Measurements from ENCODE around the gene PFDN1.

The PFDN1 gene

DNA sequence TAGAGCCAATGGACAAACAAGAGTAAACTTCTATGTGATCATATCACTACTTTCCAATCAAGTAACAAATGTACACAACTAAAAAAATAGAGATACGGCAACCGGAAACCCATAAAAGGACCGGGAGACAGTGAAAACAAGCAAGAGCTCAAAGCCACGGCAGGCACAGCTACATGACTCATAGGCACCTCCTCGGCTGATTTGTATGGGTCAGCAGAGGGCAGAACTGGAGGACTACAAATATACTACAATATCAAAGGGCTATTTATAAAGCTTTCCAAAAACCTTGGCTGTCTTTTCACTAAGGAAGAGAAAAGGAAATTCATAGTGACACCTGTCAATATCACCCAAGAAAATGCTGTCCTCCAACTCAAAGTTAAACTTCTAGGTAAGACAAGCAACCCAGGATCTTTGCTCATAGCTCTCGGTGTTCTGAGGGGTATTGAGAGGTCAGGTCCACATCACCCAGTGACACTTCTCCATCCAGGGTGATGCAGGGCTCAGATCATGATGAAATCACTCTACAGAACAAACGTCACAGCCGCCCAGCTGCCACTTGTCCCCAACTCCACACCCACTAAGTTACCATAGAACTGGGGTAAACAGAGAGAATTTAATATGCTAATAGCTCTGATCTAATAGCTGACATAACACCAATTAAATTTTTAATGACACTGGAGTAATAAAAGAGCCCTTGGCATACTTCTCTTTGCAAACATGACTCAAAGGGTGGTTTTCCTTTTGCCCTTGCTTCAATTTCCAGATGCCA, 41.3 kb downstream of the PFDN1 start:
- no peak overlapping the region for H3K4me3 ChIP-seq (ENCODE audit: low read depth, low read length)
- TF ChIP-seq, protein P1, sequence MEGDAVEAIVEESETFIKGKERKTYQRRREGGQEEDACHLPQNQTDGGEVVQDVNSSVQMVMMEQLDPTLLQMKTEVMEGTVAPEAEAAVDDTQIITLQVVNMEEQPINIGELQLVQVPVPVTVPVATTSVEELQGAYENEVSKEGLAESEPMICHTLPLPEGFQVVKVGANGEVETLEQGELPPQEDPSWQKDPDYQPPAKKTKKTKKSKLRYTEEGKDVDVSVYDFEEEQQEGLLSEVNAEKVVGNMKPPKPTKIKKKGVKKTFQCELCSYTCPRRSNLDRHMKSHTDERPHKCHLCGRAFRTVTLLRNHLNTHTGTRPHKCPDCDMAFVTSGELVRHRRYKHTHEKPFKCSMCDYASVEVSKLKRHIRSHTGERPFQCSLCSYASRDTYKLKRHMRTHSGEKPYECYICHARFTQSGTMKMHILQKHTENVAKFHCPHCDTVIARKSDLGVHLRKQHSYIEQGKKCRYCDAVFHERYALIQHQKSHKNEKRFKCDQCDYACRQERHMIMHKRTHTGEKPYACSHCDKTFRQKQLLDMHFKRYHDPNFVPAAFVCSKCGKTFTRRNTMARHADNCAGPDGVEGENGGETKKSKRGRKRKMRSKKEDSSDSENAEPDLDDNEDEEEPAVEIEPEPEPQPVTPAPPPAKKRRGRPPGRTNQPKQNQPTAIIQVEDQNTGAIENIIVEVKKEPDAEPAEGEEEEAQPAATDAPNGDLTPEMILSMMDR (IDR thresholded peaks at IDR 0.05; ENCODE audit: low read depth, low read length, missing control alignments): no peak
- peak; percentile 75 for DNase-seq (ENCODE audit: low read depth)
- in situ Hi-C loops (cut with HindIII; ENCODE audit: low sequenced_read_pairs): loop anchor here (5.0 kb wide), 1 partner anchor 86 kb away; the partner anchor contains the start of gene HBEGF

DNA sequence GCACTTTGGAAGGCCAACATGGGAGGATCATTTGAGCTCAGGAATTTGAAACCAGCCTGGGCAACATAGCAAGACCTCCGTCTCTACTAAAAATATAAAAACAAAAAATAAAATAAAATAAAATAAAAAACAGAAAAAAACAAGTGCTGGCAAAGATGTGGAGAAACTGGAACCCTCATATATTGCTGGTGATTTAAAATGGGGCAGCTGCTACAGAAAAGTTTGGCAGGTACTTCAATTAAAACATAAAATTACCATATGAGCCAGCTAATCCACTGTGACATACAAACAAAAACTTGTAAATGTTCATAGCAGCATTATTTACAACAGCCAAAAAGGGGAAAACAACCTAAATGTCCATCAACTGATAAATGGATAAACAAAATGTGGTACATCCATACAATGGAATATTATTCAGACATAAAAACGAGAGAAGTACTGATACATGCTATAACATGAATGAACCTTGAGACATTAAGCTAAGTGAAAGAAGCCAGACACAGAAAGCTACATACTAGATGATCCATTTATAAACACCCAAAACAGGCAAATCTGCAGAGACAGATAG, 42.7 kb downstream of the PFDN1 start:
- in situ Hi-C loops (cut with HindIII; ENCODE audit: low sequenced_read_pairs): loop anchor here (5.0 kb wide), 1 partner anchor 87 kb away; the partner anchor contains the start of gene HBEGF
- DNase-seq (ENCODE audit: low read depth): no peak
- TF ChIP-seq, protein P1 (IDR thresholded peaks at IDR 0.05; ENCODE audit: low read depth, low read length, missing control alignments): no peak

DNA sequence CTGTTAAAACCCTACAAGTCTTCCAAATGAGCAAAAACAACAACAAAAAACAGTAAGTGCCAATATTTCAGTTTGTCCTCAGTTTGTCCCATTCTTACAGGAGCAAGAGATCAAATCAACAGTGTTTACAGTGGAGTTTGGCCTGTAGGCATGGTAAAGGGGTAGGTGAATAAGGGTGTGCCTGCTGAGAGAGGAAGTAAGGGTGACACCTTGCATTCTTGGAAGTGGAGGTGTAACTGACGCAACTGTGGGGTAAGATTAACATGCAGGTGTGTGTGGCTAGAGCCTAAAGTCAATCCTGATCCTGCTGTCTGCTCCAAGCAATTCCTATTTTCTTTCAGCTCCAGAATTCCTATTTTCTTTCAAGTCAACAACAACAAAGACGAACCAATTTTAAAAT, 43.4 kb downstream of the PFDN1 start:
- in situ Hi-C loops (cut with HindIII; ENCODE audit: low sequenced_read_pairs): no loop called here
- TF ChIP-seq, protein P1 (IDR thresholded peaks at IDR 0.05; ENCODE audit: low read depth, low read length, missing control alignments): no peak
- no peak overlapping the region for H3K4me3 ChIP-seq (ENCODE audit: low read depth, low read length)
- DNase-seq (ENCODE audit: low read depth): no peak

More for the DNA sequence above, 42.7 kb downstream of the PFDN1 start:
- no peak overlapping the region for H3K4me3 ChIP-seq (ENCODE audit: low read depth, low read length)

DNA sequence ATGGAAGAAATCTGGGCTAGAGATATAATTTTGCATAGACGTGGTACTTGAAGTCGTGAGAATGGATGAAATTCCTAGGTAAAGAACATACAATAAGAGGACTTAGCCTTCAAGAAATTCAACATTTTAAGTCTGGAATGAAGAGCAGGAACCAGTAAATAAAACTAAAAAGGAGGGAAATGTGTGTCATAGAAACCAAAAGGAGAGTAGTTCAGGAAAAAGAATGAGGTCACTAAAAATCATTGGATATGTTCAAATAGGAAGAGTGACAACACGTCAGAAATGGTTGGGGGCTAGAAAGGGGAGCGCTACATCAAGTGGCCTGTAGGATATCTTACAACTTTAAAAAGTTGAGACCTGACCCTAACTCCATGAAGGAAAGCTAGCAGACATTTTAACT, 44.0 kb downstream of the PFDN1 start:
- in situ Hi-C loops (cut with HindIII; ENCODE audit: low sequenced_read_pairs): no loop called here
- DNase-seq (ENCODE audit: low read depth): no peak
- H3K4me3 ChIP-seq (ENCODE audit: low read depth, low read length): no peak overlapping the region
- TF ChIP-seq, protein P1 (IDR thresholded peaks at IDR 0.05; ENCODE audit: low read depth, low read length, missing control alignments): no peak

DNA sequence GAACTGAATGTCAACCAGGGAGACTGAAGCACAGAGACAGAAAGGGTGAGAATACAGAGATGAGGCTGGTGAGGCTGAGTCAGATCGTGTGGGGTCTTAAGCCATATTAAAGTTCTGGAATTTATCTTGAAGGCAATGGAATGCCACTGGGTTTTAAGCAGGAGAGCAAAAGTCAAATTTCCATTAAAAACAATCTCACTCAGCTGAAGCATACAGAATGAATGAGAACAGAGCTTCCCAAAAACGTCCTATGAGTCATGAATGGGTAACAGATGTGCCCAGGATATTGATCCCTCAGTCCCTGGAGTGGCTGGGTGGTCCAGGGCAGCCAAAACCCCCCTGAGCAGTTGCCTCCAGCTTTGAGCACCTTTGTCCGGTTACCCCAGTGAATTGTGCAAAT, 44.9 kb downstream of the PFDN1 start:
- TF ChIP-seq, protein P1 (IDR thresholded peaks at IDR 0.05; ENCODE audit: low read depth, low read length, missing control alignments): no peak
- no peak for DNase-seq (ENCODE audit: low read depth)
- H3K4me3 ChIP-seq (ENCODE audit: low read depth, low read length): no peak overlapping the region
- in situ Hi-C loops (cut with HindIII; ENCODE audit: low sequenced_read_pairs): no loop called here

DNA sequence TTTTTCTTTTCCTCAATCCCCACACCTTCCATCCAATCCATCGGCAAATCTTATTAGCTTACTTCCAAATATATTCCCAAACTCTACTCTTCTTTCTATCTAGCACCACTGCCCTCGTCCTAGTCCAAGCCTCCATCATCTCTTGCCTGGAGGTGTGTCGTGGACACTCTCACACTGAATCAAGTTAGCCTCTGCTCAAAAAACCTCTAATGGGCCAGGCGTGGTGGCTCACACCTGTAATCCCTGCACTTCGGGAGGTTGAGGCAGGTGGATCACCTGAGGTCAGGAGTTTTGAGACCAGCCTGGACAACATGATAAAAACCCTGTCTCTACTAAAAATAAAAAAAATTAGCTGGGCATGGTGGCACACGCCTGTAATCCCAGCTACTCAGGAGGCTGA, 46.2 kb downstream of the PFDN1 start:
- in situ Hi-C loops (cut with HindIII; ENCODE audit: low sequenced_read_pairs): no loop called here
- no peak for DNase-seq (ENCODE audit: low read depth)
- H3K4me3 ChIP-seq (ENCODE audit: low read depth, low read length): no peak overlapping the region
- TF ChIP-seq, protein P1 (IDR thresholded peaks at IDR 0.05; ENCODE audit: low read depth, low read length, missing control alignments): no peak

Data from astrocyte of the cerebellum (primary cell).